C4-2B (cell line): ENCODE results near the gene PHACTR1.

Source experiments
- ZFX ChIP-seq: fragments of 450-650 bp; IDR thresholded peaks from 2 replicates; pipeline ENCODE4 v1.6.1; 2017
- TF ChIP-seq, protein P1 (sequence below): fragments of 450-650 bp; conservative IDR thresholded peaks from 2 replicates; pipeline ENCODE4 v1.5.1; 2017; ENCODE audit warnings: mild to moderate bottlenecking

DNA sequence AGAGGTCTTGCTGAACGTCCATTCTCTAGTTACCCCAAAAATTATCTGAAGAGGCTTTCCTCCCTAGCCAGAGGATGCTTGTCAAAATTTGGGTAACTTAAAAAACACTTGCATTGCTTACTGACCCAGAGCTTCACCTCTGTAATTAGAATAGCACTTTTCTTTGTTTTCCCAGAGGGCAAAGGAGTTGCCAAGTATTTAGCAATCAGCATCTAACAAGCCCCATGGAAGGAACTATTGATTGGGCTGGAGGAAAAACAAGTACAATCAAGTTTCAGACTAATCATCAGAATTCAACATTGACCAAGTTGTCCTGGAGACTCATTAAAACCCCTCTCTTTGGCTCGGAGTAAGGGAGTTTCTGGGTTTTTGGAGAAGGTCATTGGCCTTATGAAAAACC lies 385.4 kb downstream of the PHACTR1 start:
- no peak for TF ChIP-seq ZFX
- TF ChIP-seq, protein P1, sequence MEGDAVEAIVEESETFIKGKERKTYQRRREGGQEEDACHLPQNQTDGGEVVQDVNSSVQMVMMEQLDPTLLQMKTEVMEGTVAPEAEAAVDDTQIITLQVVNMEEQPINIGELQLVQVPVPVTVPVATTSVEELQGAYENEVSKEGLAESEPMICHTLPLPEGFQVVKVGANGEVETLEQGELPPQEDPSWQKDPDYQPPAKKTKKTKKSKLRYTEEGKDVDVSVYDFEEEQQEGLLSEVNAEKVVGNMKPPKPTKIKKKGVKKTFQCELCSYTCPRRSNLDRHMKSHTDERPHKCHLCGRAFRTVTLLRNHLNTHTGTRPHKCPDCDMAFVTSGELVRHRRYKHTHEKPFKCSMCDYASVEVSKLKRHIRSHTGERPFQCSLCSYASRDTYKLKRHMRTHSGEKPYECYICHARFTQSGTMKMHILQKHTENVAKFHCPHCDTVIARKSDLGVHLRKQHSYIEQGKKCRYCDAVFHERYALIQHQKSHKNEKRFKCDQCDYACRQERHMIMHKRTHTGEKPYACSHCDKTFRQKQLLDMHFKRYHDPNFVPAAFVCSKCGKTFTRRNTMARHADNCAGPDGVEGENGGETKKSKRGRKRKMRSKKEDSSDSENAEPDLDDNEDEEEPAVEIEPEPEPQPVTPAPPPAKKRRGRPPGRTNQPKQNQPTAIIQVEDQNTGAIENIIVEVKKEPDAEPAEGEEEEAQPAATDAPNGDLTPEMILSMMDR, result no peak
